ENCODE measurements around the gene ANGEL1. TPM values are rescaled to one million over a fixed set of nuclear protein-coding genes. Genes with fewer than 3 reads are reported as not detected.

ANGEL1 gene
- total and polyA plus RNA-seq, 2 donors (not counting 1 experiment from before 2014, with no cell fraction given), result 6.6 to 8.4 TPM

- no peaks in the 10 kb centered on the region for H3K27me3 ChIP-seq (ENCODE audit: control insufficient read depth, insufficient read depth, low read length)
- H3K9ac ChIP-seq (ENCODE audit: insufficient read depth, low read length), result no peak overlapping the region
- H3K79me2 ChIP-seq (ENCODE audit: control insufficient read depth, insufficient read depth, low read length), result no peaks in the 10 kb centered on the region
Observed at GRCh38 chr14:76774821-76775694, 37.6 kb downstream of the ANGEL1 start.

GRCh38 chr14:76773956-76774820 is 38.5 kb downstream of the ANGEL1 start:
- Histone ChIP-seq H3K9ac (ENCODE audit: insufficient read depth, low read length) (no peak overlapping the region), H3K4me1 (ENCODE audit: control insufficient read depth, extremely low read depth, insufficient read depth, low read length) (peaks cover 15% of the 10 kb centered on the region), H3K27me3 (ENCODE audit: control insufficient read depth, insufficient read depth, low read length) (no peaks in the 10 kb centered on the region), H4K20me1 (ENCODE audit: control insufficient read depth, extremely low read depth, insufficient read depth, low read length) (no peaks in the 10 kb centered on the region), H3K4me3 (replicated peaks in 1 of 4; ENCODE audit: control extremely low read depth in 1 of 4, insufficient read depth in 1 of 4, low read depth in 3 of 4, low read length in 4 of 4) (no peak overlapping the region), H3K9me3 (ENCODE audit: control insufficient read depth, insufficient read depth, low read depth, low read length) (no peaks in the 10 kb centered on the region), H3K4me2 (ENCODE audit: extremely low read depth, insufficient read depth, low read length) (peak overlapping the region; percentile 25), H3K79me2 (ENCODE audit: control insufficient read depth, insufficient read depth, low read length) (no peaks in the 10 kb centered on the region), H2AFZ (ENCODE audit: low read length) (peak overlapping the region; percentile 15), H3K36me3 (ENCODE audit: control insufficient read depth, insufficient read depth, low read length) (no peaks in the 10 kb centered on the region), H3K27ac (ENCODE audit: insufficient read depth, low read length) (peak overlapping the region; percentile 21)
- DNase-seq (ENCODE audit: low read depth in 2 of 2), result no peak
- TF ChIP-seq EZH2 (IDR thresholded peaks at IDR 0.05; ENCODE audit: low read length, missing control alignments), result no peak
- TF ChIP-seq, protein P1, sequence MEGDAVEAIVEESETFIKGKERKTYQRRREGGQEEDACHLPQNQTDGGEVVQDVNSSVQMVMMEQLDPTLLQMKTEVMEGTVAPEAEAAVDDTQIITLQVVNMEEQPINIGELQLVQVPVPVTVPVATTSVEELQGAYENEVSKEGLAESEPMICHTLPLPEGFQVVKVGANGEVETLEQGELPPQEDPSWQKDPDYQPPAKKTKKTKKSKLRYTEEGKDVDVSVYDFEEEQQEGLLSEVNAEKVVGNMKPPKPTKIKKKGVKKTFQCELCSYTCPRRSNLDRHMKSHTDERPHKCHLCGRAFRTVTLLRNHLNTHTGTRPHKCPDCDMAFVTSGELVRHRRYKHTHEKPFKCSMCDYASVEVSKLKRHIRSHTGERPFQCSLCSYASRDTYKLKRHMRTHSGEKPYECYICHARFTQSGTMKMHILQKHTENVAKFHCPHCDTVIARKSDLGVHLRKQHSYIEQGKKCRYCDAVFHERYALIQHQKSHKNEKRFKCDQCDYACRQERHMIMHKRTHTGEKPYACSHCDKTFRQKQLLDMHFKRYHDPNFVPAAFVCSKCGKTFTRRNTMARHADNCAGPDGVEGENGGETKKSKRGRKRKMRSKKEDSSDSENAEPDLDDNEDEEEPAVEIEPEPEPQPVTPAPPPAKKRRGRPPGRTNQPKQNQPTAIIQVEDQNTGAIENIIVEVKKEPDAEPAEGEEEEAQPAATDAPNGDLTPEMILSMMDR (conservative IDR thresholded peaks at IDR 0.05 in 1 of 2, IDR thresholded peaks at IDR 0.05 in 1 of 2; ENCODE audit: low read depth in 1 of 2, low read length in 2 of 2), result no peak

More at GRCh38 chr14:76774821-76775694, 37.6 kb downstream of the ANGEL1 start:
- H3K4me2 ChIP-seq (ENCODE audit: extremely low read depth, insufficient read depth, low read length), result no peak overlapping the region
- TF ChIP-seq, protein P1 (conservative IDR thresholded peaks at IDR 0.05 in 1 of 2, IDR thresholded peaks at IDR 0.05 in 1 of 2; ENCODE audit: low read depth in 1 of 2, low read length in 2 of 2), result no peak
- TF ChIP-seq EZH2 (IDR thresholded peaks at IDR 0.05; ENCODE audit: low read length, missing control alignments), result no peak
- DNase-seq (ENCODE audit: low read depth in 2 of 2), result no peak
- H3K4me1 ChIP-seq (ENCODE audit: control insufficient read depth, extremely low read depth, insufficient read depth, low read length), result peaks cover 15% of the 10 kb centered on the region
- H3K36me3 ChIP-seq (ENCODE audit: control insufficient read depth, insufficient read depth, low read length), result no peaks in the 10 kb centered on the region
- no peak overlapping the region for H3K4me3 ChIP-seq (replicated peaks in 1 of 4; ENCODE audit: control extremely low read depth in 1 of 4, insufficient read depth in 1 of 4, low read depth in 3 of 4, low read length in 4 of 4)
- no peaks in the 10 kb centered on the region for H4K20me1 ChIP-seq (ENCODE audit: control insufficient read depth, extremely low read depth, insufficient read depth, low read length)
- no peak overlapping the region for H3K27ac ChIP-seq (ENCODE audit: insufficient read depth, low read length)
- H3K9me3 ChIP-seq (ENCODE audit: control insufficient read depth, insufficient read depth, low read depth, low read length), result no peaks in the 10 kb centered on the region
- H2AFZ ChIP-seq (ENCODE audit: low read length), result no peak overlapping the region
